CD4-positive, alpha-beta T cell treated with Interleukin-10 for 1 hour (primary cell): Measurements from ENCODE around the gene FAM131C.
"Not testable (repeated sequence)": the region's sequence is repeated elsewhere in the genome, so short reads cannot be mapped to it uniquely, and the experiment has no call there.

Source experiments
- DNase-seq: peaks from one replicate; pipeline ENCODE4 v3.0.0-alpha.2; 2020

The FAM131C gene

GRCh38 chr1:16076031-16076864 is 2.8 kb upstream of the FAM131C start:
- DNase-seq = no peak

GRCh38 chr1:16075337-16076030 is 2.0 kb upstream of the FAM131C start:
- DNase-seq = no peak

- no peak for DNase-seq
Observed at GRCh38 chr1:16074217-16074616, 766 bp upstream of the FAM131C start.

- DNase-seq = no peak
Observed at GRCh38 chr1:16072616-16073484, 601 bp downstream of the FAM131C start.

GRCh38 chr1:16072095-16072494 is 1.4 kb downstream of the FAM131C start:
- DNase-seq = no peak

GRCh38 chr1:16071614-16072013 is 1.8 kb downstream of the FAM131C start:
- DNase-seq = no peak

- DNase-seq = no peak
Observed at GRCh38 chr1:16070640-16071355, 2.7 kb downstream of the FAM131C start.

- DNase-seq = no peak
Observed at GRCh38 chr1:16068356-16069270, 4.8 kb downstream of the FAM131C start.

- no peak for DNase-seq
Observed at GRCh38 chr1:16067933-16068332, 5.5 kb downstream of the FAM131C start.

GRCh38 chr1:16067127-16067768 is 6.2 kb downstream of the FAM131C start:
- no peak for DNase-seq

- DNase-seq = no peak
Observed at GRCh38 chr1:16066245-16066644, 7.2 kb downstream of the FAM131C start.

- no peak for DNase-seq
Observed at GRCh38 chr1:16065269-16065576, 8.2 kb downstream of the FAM131C start.

GRCh38 chr1:16064536-16065268 is 8.7 kb downstream of the FAM131C start:
- DNase-seq = no peak

GRCh38 chr1:16063921-16064320 is 9.5 kb downstream of the FAM131C start:
- DNase-seq = no peak

- no peak for DNase-seq
Observed at GRCh38 chr1:16063226-16063829, 10.1 kb downstream of the FAM131C start.

- not testable (repeated sequence) for DNase-seq
Observed at GRCh38 chr1:16062687-16063075, 10.8 kb downstream of the FAM131C start.

GRCh38 chr1:16061989-16062686 is 11.3 kb downstream of the FAM131C start:
- DNase-seq = not testable (repeated sequence)

- no peak for DNase-seq
Observed at GRCh38 chr1:16061266-16061665, 12.2 kb downstream of the FAM131C start.

GRCh38 chr1:16058394-16059120 is 14.9 kb downstream of the FAM131C start:
- DNase-seq = not testable (repeated sequence)
